Neural progenitor cell (in vitro differentiated cells): ENCODE data around the gene CRIP2. TPM values are rescaled to one million over a fixed set of nuclear protein-coding genes. Genes with fewer than 3 reads are reported as not detected.

Experiments
- DNase-seq: peaks from one replicate; pipeline ENCODE4 v3.0.0-alpha.2; 2016; ENCODE audit warnings: low spot score
- H2AFZ ChIP-seq: fragments of 200-600 bp; sonication (generic); replicated peaks from 2 replicates; pipeline ENCODE4 v1.6.1; 2016; ENCODE audit warnings: antibody characterized with exemption
- H3F3A ChIP-seq: fragments of 200-600 bp; sonication (generic); 2 replicates; pipeline ENCODE4 v1.6.1; 2016; ENCODE audit warnings: antibody characterized with exemption, low read depth
- H3K27ac ChIP-seq: fragments of 200-600 bp; sonication (generic); 2 replicates; pipeline ENCODE4 v1.5.1; 2016; ENCODE audit warnings: mild to moderate bottlenecking
- H3K27me3 ChIP-seq: fragments of 200-600 bp; sonication (generic); 2 replicates; pipeline ENCODE4 v1.6.1; 2016; ENCODE audit warnings: mild to moderate bottlenecking, moderate library complexity
- H3K36me3 ChIP-seq: fragments of 200-600 bp; sonication (generic); 2 replicates; pipeline ENCODE4 v1.5.1; 2016
- H3K4me1 ChIP-seq: fragments of 200-600 bp; sonication (generic); 2 replicates; pipeline ENCODE4 v1.6.1; 2016; ENCODE audit warnings: mixed run types
- H3K4me2 ChIP-seq: fragments of 200-600 bp; sonication (generic); 2 replicates; pipeline ENCODE4 v1.6.1; 2016
- H3K4me3 ChIP-seq: fragments of 200-600 bp; sonication (generic); 2 replicates; pipeline ENCODE4 v1.5.1; 2016
- H3K79me2 ChIP-seq: fragments of 200-600 bp; sonication (generic); 2 replicates; pipeline ENCODE4 v1.6.1; 2016; ENCODE audit warnings: low read depth
- H3K9ac ChIP-seq: fragments of 200-600 bp; sonication (generic); 2 replicates; pipeline ENCODE4 v1.6.1; 2016
- H3K9me3 ChIP-seq: fragments of 200-600 bp; sonication (generic); 2 replicates; pipeline ENCODE4 v1.5.1; 2016; ENCODE audit warnings: low read depth
- H4K20me1 ChIP-seq: fragments of 200-600 bp; sonication (generic); 2 replicates; pipeline ENCODE4 v1.6.1; 2016; ENCODE audit warnings: low read depth
- H3K27ac Mint-ChIP-seq: 3 replicates; pipeline ENCODE4 v1.8.0; 2021; ENCODE audit warnings: mixed read lengths
- H3K27me3 Mint-ChIP-seq: 2 replicates; pipeline ENCODE4 v1.8.0; 2022; ENCODE audit warnings: low read depth, mild to moderate bottlenecking, inconsistent platforms, moderate library complexity, mixed read lengths; ENCODE audit not compliant: insufficient read depth
- H3K36me3 Mint-ChIP-seq: 3 replicates; pipeline ENCODE4 v1.8.0; 2021; ENCODE audit warnings: mixed read lengths
- H3K4me1 Mint-ChIP-seq: 3 replicates; pipeline ENCODE4 v1.8.0; 2021; ENCODE audit warnings: mixed read lengths
- H3K4me3 Mint-ChIP-seq: 3 replicates; pipeline ENCODE4 v1.8.0; 2021; ENCODE audit warnings: mild to moderate bottlenecking, moderate library complexity, mixed read lengths
- H3K9me3 Mint-ChIP-seq: 3 replicates; pipeline ENCODE4 v1.8.0; 2020; ENCODE audit warnings: mixed read lengths
- EZH2 ChIP-seq: fragments of 200-600 bp; sonication (generic); IDR thresholded peaks from 2 replicates; pipeline ENCODE4 v1.6.1; 2017; ENCODE audit warnings: antibody characterized with exemption, mild to moderate bottlenecking, moderate library complexity
- EZH2phosphoT487 ChIP-seq: fragments of 200-600 bp; sonication (generic); IDR thresholded peaks from 2 replicates; pipeline ENCODE4 v1.6.1; 2017; ENCODE audit warnings: antibody characterized with exemption
- total RNA-seq: library from RNA; depleted of rRNA; stranded (reverse); fragments of >200 nt; gene quantifications from 2 replicates; pipeline ENCODE4 v1.2.3, GENCODE V29; 2015; ENCODE audit warnings: low replicate concordance
- TF ChIP-seq, protein P1 (sequence below): fragments of 200-600 bp; sonication (generic); IDR thresholded peaks from 2 replicates; pipeline ENCODE4 v1.5.1; 2017; ENCODE audit warnings: antibody characterized with exemption, mild to moderate bottlenecking

The CRIP2 gene
- total RNA-seq, 1 donor from 2014 or later, result 0.30 TPM

DNA sequence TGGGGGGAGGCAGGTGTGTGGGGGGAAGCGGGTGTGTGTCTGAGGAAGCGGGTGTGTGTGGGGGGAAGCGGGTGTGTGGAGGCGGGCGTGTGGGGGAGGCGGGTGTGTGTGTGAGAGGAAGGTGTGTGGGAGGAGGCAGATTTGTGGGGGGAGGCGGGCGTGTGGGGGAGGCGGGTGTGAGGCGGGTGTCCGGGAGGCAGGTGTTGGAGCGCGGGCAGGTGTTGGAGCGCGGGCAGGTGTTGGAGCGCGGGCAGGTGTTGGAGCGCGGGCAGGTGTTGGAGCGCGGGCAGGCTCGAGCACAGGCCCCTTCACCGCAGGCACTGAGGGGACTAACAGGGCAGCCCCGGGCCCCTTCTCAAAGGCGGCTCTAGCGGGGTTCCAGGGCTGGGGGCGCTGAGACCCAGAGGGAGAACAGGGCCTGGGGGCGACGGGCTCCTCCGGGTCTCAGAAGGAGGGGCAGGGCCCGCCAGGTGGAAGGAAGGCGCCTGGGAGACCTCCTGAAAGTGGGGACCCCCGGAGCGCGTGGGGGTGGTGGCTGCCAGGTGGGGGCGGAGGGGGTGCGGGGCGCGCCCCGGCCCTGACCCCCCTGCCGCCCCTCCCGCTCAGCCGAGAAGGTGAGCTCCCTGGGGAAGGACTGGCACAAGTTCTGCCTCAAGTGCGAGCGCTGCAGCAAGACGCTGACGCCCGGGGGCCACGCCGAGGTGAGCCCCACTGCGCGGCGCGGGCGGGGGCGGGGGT lies 3.2 kb downstream of the CRIP2 start:
- H2AFZ ChIP-seq, result no peak overlapping the region
- peaks cover 36% of the 10 kb centered on the region for H3K4me1 Mint-ChIP-seq
- peaks cover 42% of the 10 kb centered on the region for H3K4me1 ChIP-seq
- peaks cover 29% of the 10 kb centered on the region for H3F3A ChIP-seq
- H4K20me1 ChIP-seq, result peaks cover 55% of the 10 kb centered on the region
- H3K4me3 ChIP-seq, result peak overlapping the region; percentile 29
- H3K27ac Mint-ChIP-seq, result no peak overlapping the region
- H3K27me3 Mint-ChIP-seq, result peaks cover 12% of the 10 kb centered on the region
- H3K9ac ChIP-seq, result no peak overlapping the region
- no peaks in the 10 kb centered on the region for H3K36me3 ChIP-seq
- H3K79me2 ChIP-seq, result no peaks in the 10 kb centered on the region
- DNase-seq, result peak; percentile 22
- no peaks in the 10 kb centered on the region for H3K9me3 ChIP-seq
- no peaks in the 10 kb centered on the region for H3K9me3 Mint-ChIP-seq
- peak overlapping the region; percentile 74 for H3K4me2 ChIP-seq
- H3K27ac ChIP-seq, result no peak overlapping the region
- no peaks in the 10 kb centered on the region for H3K36me3 Mint-ChIP-seq
- H3K27me3 ChIP-seq, result peaks cover 82% of the 10 kb centered on the region
- H3K4me3 Mint-ChIP-seq, result peak overlapping the region; percentile 62
- TF ChIP-seq EZH2 (peak; percentile 83), EZH2phosphoT487 (no peak)
- TF ChIP-seq, protein P1, sequence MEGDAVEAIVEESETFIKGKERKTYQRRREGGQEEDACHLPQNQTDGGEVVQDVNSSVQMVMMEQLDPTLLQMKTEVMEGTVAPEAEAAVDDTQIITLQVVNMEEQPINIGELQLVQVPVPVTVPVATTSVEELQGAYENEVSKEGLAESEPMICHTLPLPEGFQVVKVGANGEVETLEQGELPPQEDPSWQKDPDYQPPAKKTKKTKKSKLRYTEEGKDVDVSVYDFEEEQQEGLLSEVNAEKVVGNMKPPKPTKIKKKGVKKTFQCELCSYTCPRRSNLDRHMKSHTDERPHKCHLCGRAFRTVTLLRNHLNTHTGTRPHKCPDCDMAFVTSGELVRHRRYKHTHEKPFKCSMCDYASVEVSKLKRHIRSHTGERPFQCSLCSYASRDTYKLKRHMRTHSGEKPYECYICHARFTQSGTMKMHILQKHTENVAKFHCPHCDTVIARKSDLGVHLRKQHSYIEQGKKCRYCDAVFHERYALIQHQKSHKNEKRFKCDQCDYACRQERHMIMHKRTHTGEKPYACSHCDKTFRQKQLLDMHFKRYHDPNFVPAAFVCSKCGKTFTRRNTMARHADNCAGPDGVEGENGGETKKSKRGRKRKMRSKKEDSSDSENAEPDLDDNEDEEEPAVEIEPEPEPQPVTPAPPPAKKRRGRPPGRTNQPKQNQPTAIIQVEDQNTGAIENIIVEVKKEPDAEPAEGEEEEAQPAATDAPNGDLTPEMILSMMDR, result no peak

DNA sequence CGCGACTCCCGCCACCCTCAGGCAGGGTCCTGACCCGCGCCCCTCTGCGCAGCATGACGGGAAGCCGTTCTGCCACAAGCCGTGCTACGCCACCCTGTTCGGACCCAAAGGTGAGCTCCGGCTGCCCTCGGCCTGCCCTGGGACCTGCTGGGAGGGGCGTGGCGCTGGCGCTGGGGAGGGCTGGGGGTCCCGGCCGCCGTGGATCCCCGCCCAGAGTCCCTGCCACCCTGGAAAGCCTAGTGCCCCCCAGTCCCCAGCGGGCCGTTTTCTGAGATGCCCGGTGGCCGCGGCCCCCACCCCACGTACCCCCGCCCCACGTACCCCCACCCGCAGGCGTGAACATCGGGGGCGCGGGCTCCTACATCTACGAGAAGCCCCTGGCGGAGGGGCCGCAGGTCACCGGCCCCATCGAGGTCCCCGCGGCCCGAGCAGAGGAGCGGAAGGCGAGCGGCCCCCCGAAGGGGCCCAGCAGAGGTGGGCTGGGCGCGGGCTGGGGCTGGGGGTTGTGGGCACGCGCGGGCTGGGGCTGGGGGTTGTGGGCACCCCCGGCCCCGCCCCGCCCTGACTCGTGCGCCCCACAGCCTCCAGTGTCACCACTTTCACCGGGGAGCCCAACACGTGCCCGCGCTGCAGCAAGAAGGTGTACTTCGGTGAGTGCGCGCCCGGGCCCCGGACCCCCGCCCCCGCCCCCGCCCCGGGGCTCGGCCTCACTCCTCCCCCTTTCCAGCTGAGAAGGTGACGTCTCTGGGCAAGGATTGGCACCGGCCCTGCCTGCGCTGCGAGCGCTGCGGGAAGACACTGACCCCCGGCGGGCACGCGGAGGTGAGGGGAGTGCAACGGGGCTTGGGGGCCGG lies 4.0 kb downstream of the CRIP2 start:
- peaks cover 50% of the 10 kb centered on the region for H4K20me1 ChIP-seq
- H3K27ac Mint-ChIP-seq, result no peak overlapping the region
- H3K4me1 ChIP-seq, result peaks cover 38% of the 10 kb centered on the region
- no peaks in the 10 kb centered on the region for H3K79me2 ChIP-seq
- DNase-seq, result peak; percentile 52
- H3K27ac ChIP-seq, result no peak overlapping the region
- H3K9ac ChIP-seq, result no peak overlapping the region
- H3K36me3 Mint-ChIP-seq, result no peaks in the 10 kb centered on the region
- no peak overlapping the region for H2AFZ ChIP-seq
- H3K27me3 ChIP-seq, result peaks cover 89% of the 10 kb centered on the region
- no peaks in the 10 kb centered on the region for H3K9me3 ChIP-seq
- H3K4me3 Mint-ChIP-seq, result no peak overlapping the region
- peak overlapping the region; percentile 74 for H3K4me2 ChIP-seq
- H3K4me1 Mint-ChIP-seq, result peaks cover 36% of the 10 kb centered on the region
- H3K9me3 Mint-ChIP-seq, result no peaks in the 10 kb centered on the region
- peaks cover 26% of the 10 kb centered on the region for H3F3A ChIP-seq
- H3K27me3 Mint-ChIP-seq, result peaks cover 12% of the 10 kb centered on the region
- peak overlapping the region; percentile 29 for H3K4me3 ChIP-seq
- H3K36me3 ChIP-seq, result no peaks in the 10 kb centered on the region
- TF ChIP-seq EZH2phosphoT487, result peak; percentile 4
- TF ChIP-seq, protein P1, result no peak
- TF ChIP-seq EZH2, result peak; percentile 66

DNA sequence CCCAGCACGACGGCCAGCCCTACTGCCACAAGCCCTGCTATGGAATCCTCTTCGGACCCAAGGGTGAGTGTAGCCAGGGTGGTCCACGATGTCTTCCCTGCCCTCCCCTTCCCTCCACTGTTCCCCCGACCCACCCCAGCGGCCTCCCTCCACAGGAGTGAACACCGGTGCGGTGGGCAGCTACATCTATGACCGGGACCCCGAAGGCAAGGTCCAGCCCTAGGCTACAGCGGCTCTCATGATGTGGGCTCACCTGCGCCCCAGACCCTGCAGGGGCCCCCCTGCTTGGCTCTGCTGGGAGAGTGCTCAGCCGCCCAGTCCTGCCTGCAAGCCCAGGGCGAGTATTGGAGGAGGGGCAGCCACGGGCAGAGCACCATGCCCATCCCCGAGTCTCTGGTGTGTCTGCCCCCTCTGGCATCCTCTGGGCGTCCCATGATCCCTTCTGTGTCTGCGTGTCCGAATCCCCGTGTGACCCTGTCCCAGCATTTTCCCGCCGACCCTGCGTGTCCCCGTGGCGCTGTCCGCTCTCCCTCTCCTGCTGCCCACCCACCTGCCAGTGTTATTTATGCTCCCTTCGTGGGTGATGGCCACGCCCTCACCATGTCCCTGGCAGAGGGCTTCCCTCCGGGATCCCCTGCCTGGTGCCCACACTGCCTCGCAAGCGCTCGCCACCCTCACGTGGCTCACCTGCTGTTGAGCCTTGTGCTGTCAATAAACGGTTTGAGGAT lies 5.0 kb downstream of the CRIP2 start:
- TF ChIP-seq EZH2 (peak; percentile 63), EZH2phosphoT487 (peak; percentile 33)
- TF ChIP-seq, protein P1, result no peak
- H3K27ac Mint-ChIP-seq, result no peak overlapping the region
- H3K4me3 ChIP-seq, result peak overlapping the region; percentile 29
- H3K79me2 ChIP-seq, result no peaks in the 10 kb centered on the region
- peaks cover 42% of the 10 kb centered on the region for H3K4me1 Mint-ChIP-seq
- DNase-seq, result no peak
- H3K27ac ChIP-seq, result no peak overlapping the region
- no peak overlapping the region for H2AFZ ChIP-seq
- peaks cover 49% of the 10 kb centered on the region for H4K20me1 ChIP-seq
- H3K4me3 Mint-ChIP-seq, result no peak overlapping the region
- peaks cover 22% of the 10 kb centered on the region for H3F3A ChIP-seq
- no peaks in the 10 kb centered on the region for H3K9me3 ChIP-seq
- peaks cover 93% of the 10 kb centered on the region for H3K27me3 ChIP-seq
- H3K9ac ChIP-seq, result no peak overlapping the region
- no peaks in the 10 kb centered on the region for H3K9me3 Mint-ChIP-seq
- no peaks in the 10 kb centered on the region for H3K36me3 Mint-ChIP-seq
- peaks cover 46% of the 10 kb centered on the region for H3K4me1 ChIP-seq
- H3K4me2 ChIP-seq, result peak overlapping the region; percentile 74
- no peaks in the 10 kb centered on the region for H3K36me3 ChIP-seq
- H3K27me3 Mint-ChIP-seq, result peaks cover 12% of the 10 kb centered on the region
